C4-2B (cell line): ENCODE data around the gene LRRC8E.

Experiments used
- H3K27ac ChIP-seq: fragments of 450-650 bp; 2 replicates; pipeline ENCODE4 v1.5.1; 2017
- ZFX ChIP-seq: fragments of 450-650 bp; IDR thresholded peaks from 2 replicates; pipeline ENCODE4 v1.6.1; 2017
- TF ChIP-seq, protein P1 (sequence below): fragments of 450-650 bp; conservative IDR thresholded peaks from 2 replicates; pipeline ENCODE4 v1.5.1; 2017; ENCODE audit warnings: mild to moderate bottlenecking

Gene LRRC8E

GRCh38 chr19:7850000-7850813 lies 38.1 kb upstream of the LRRC8E start:
- no peak overlapping the region for H3K27ac ChIP-seq
- TF ChIP-seq ZFX = no peak
- TF ChIP-seq, protein P1, sequence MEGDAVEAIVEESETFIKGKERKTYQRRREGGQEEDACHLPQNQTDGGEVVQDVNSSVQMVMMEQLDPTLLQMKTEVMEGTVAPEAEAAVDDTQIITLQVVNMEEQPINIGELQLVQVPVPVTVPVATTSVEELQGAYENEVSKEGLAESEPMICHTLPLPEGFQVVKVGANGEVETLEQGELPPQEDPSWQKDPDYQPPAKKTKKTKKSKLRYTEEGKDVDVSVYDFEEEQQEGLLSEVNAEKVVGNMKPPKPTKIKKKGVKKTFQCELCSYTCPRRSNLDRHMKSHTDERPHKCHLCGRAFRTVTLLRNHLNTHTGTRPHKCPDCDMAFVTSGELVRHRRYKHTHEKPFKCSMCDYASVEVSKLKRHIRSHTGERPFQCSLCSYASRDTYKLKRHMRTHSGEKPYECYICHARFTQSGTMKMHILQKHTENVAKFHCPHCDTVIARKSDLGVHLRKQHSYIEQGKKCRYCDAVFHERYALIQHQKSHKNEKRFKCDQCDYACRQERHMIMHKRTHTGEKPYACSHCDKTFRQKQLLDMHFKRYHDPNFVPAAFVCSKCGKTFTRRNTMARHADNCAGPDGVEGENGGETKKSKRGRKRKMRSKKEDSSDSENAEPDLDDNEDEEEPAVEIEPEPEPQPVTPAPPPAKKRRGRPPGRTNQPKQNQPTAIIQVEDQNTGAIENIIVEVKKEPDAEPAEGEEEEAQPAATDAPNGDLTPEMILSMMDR = no peak

- TF ChIP-seq, protein P1 = no peak
- TF ChIP-seq ZFX = no peak
- H3K27ac ChIP-seq = no peak overlapping the region
Observed at GRCh38 chr19:7850945-7851622, 37.2 kb upstream of the LRRC8E start.

- TF ChIP-seq, protein P1 = no peak
- TF ChIP-seq ZFX = no peak
- H3K27ac ChIP-seq = no peak overlapping the region
Observed at GRCh38 chr19:7851623-7852500, 36.4 kb upstream of the LRRC8E start.

DNA sequence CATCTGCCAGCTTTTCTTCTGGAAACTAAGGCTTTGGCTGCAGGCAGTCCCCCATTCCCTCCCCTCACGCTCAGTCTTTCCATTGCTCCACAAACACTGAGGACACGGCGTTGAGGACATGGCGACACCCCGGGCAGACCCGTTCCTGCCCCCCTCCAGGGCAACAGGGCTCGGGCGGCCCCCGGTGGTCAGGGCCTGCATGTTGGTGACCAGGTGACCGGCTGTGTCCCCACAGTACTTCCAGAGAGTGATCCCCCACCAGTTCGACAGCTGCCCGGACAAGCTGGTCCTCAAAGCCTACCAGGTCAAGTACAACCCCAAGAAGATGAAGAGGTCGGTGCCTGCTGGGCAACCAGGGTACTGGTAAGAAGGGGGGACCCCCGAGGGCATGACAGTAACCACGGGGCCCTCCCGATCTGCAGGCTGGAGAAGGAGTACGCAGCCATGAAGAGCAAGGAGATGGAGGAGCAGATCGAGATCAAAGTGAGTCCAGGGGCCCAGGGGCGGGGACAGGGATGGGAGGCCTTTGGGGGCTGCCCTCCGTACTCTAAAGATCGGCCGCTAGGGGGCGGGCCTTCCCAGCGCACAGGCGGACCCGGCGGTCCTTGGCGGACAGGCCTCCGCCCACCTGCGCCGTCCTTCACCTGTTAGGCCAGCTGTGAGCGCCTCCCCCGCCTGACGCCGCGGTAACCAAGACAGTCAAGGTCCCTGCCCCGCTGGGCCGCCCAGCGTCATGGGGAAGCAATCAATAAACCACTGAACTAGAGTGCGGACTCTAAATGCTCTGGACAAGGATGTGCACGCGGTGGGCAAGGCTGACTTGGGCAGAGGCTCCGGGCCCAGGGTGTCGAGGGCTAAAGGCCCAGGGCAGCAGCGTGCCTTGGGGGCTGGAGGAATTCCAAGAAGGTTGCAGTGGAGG lies 35.2 kb upstream of the LRRC8E start:
- TF ChIP-seq ZFX = no peak
- TF ChIP-seq, protein P1 = peak; percentile 97
- H3K27ac ChIP-seq = no peak overlapping the region

DNA sequence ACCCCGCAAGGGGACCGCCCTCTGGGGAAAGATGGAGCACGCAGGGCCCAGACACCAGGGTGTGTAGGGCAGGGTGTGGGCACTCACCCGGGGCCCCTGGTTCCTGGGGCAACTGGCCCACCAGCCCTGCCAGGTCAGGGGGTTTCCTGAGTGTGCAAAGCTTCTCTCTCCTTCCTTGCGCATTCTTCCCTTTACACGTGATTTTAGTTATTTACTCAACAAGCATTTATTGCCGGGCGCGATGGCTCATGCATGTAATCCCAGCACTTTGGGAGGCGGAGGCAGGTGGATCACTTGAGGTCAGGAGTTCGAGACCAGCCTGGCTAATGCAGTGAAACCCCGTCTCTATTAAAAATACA lies 34.6 kb upstream of the LRRC8E start:
- TF ChIP-seq, protein P1 = no peak
- H3K27ac ChIP-seq = no peak overlapping the region

- no peak overlapping the region for H3K27ac ChIP-seq
- TF ChIP-seq ZFX = no peak
- TF ChIP-seq, protein P1 = no peak
Observed at GRCh38 chr19:7855426-7856108, 32.7 kb upstream of the LRRC8E start.
